ENCODE measurements around the gene LEAP2. TPM values are rescaled to one million over a fixed set of nuclear protein-coding genes. Genes with fewer than 3 reads are reported as not detected.
"Not testable (repeated sequence)": the region's sequence is repeated elsewhere in the genome, so short reads cannot be mapped to it uniquely, and the experiment has no call there.

LEAP2 gene
- total RNA-seq, 1 donor from 2014 or later, result 3.1 TPM

GRCh38 chr5:132854301-132854700 is 19.2 kb upstream of the LEAP2 start:
- no peak for DNase-seq (ENCODE audit: low read depth, low spot score)
- Mint-ChIP-seq H3K27me3 (ENCODE audit: low read depth) (peaks cover 5% of the 10 kb centered on the region), H3K36me3 (ENCODE audit: low read depth) (no peaks in the 10 kb centered on the region), H3K4me3 (no peak overlapping the region), H3K4me1 (no peaks in the 10 kb centered on the region), H3K27ac (ENCODE audit: unreplicated experiment) (no peak overlapping the region), H3K9me3 (no peaks in the 10 kb centered on the region)
- no peak for TF ChIP-seq CTCF (conservative IDR thresholded peaks at IDR 0.05)

DNA sequence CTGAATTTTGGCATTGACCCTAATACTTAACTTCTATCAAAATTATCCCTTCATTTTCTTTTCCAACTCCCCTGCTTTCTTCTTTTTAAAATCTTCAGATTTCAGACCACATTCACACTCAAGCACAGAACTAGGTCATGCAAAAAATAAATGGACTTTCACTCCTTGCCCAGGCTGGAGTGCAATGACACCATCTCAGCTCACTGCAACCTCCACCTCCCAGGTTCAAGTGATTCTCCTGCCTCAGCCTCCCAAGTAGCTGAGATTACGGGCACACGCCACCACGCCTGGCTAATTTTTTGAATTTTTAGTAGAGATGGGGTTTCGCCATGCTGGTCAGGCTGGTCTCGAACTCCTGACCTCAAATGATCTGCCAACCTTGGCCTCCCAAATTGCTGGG is 18.5 kb upstream of the LEAP2 start:
- not testable (repeated sequence) for H3K27ac Mint-ChIP-seq (ENCODE audit: unreplicated experiment); H3K4me3 Mint-ChIP-seq; H3K36me3 Mint-ChIP-seq (ENCODE audit: low read depth); DNase-seq (ENCODE audit: low read depth, low spot score); H3K9me3 Mint-ChIP-seq; H3K4me1 Mint-ChIP-seq; H3K27me3 Mint-ChIP-seq (ENCODE audit: low read depth)

DNA sequence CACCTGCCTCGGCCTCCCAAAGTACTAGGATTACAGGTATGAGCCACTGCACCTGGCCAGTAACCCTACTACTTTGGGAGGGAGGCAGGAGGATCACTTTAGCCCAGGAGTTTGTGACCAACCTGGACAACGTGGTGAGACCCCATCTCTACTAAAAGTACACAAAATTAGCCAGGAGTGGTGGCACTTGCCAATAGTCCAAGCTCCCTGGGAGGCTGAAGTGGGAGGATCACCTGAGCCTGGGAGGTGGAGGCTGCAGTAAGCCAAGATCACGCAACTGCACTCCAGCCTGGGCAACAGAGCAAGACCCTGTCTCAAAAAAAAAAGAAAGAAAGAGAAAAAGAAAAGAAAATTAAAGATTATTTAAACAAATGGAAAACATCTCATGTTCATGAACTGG is 17.5 kb upstream of the LEAP2 start:
- Mint-ChIP-seq H3K27me3 (ENCODE audit: low read depth) (peaks cover 9% of the 10 kb centered on the region), H3K4me1 (no peaks in the 10 kb centered on the region), H3K27ac (ENCODE audit: unreplicated experiment) (no peak overlapping the region), H3K9me3 (no peaks in the 10 kb centered on the region), H3K36me3 (ENCODE audit: low read depth) (no peaks in the 10 kb centered on the region), H3K4me3 (no peak overlapping the region)
- no peak for DNase-seq (ENCODE audit: low read depth, low spot score)
- no peak for TF ChIP-seq CTCF (conservative IDR thresholded peaks at IDR 0.05)

DNA sequence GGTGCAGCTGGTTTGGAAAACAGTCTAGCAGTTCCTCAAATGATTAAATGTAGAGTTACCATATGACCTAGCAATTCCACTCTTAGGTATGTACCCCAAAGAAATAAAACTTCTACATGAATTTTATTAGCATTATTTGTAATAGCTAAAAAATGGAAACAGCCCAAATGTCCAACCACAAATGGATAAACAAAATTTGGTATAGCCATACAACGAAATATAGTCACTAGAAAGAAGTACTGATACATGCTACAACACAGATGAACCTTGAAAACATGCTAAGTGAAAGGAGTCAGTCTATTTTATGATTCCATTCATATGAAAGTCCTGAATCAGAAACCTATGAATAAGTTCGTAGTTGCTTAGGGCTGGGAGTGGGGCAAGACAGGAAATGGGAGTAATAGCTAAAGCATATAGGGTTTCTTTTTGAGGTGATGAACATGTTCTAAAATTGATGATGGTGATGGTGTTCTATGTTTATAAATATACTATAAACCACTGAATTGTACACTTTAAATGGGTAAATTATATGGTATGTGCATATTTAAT is 13.5 kb upstream of the LEAP2 start:
- no peak for TF ChIP-seq CTCF (conservative IDR thresholded peaks at IDR 0.05)
- Mint-ChIP-seq H3K4me3 (no peak overlapping the region), H3K27ac (ENCODE audit: unreplicated experiment) (no peak overlapping the region), H3K27me3 (ENCODE audit: low read depth) (peaks cover 15% of the 10 kb centered on the region), H3K9me3 (no peaks in the 10 kb centered on the region), H3K4me1 (no peaks in the 10 kb centered on the region), H3K36me3 (ENCODE audit: low read depth) (no peaks in the 10 kb centered on the region)
- DNase-seq (ENCODE audit: low read depth, low spot score), result no peak

- Mint-ChIP-seq H3K27me3 (ENCODE audit: low read depth) (peaks cover 15% of the 10 kb centered on the region), H3K36me3 (ENCODE audit: low read depth) (no peaks in the 10 kb centered on the region), H3K4me1 (peaks cover 6% of the 10 kb centered on the region), H3K9me3 (no peaks in the 10 kb centered on the region), H3K27ac (ENCODE audit: unreplicated experiment) (no peak overlapping the region), H3K4me3 (no peak overlapping the region)
- TF ChIP-seq CTCF (conservative IDR thresholded peaks at IDR 0.05), result no peak
- DNase-seq (ENCODE audit: low read depth, low spot score), result no peak
These were observed 12.7 kb upstream of the LEAP2 start for GRCh38 chr5:132860742-132861141.

GRCh38 chr5:132865668-132866341 is 7.7 kb upstream of the LEAP2 start:
- H3K4me1 Mint-ChIP-seq, result peaks cover 30% of the 10 kb centered on the region
- H3K4me3 Mint-ChIP-seq, result peak overlapping the region; percentile 100
- H3K27ac Mint-ChIP-seq (ENCODE audit: unreplicated experiment), result peak overlapping the region; percentile 100
- no peaks in the 10 kb centered on the region for H3K9me3 Mint-ChIP-seq
- peaks cover 11% of the 10 kb centered on the region for H3K36me3 Mint-ChIP-seq (ENCODE audit: low read depth)
- TF ChIP-seq CTCF (conservative IDR thresholded peaks at IDR 0.05), result no peak
- peaks cover 10% of the 10 kb centered on the region for H3K27me3 Mint-ChIP-seq (ENCODE audit: low read depth)
- DNase-seq (ENCODE audit: low read depth, low spot score), result no peak
